ENCODE measurements around the gene MKX.

Gene MKX

GRCh38 chr10:27661514-27662286, 83.9 kb downstream of the MKX start:
- Histone ChIP-seq H3K9ac (ENCODE audit: low read depth, low read length) (no peak overlapping the region), H3K9me3 (ENCODE audit: insufficient read depth, low read depth, low read length) (no peaks in the 10 kb centered on the region), H3K36me3 (ENCODE audit: insufficient read depth, low read depth, low read length) (no peaks in the 10 kb centered on the region), H3K27ac (ENCODE audit: low read length) (no peak overlapping the region), H3K4me1 (ENCODE audit: insufficient read depth, low read length) (no peaks in the 10 kb centered on the region), H3K4me3 (ENCODE audit: low read length) (no peak overlapping the region), H3K27me3 (ENCODE audit: insufficient read depth, low read length) (no peaks in the 10 kb centered on the region)

- no peaks in the 10 kb centered on the region for H3K36me3 ChIP-seq (ENCODE audit: insufficient read depth, low read depth, low read length)
- H3K4me1 ChIP-seq (ENCODE audit: insufficient read depth, low read length) = no peaks in the 10 kb centered on the region
- no peak overlapping the region for H3K4me3 ChIP-seq (ENCODE audit: low read length)
- H3K27me3 ChIP-seq (ENCODE audit: insufficient read depth, low read length) = no peaks in the 10 kb centered on the region
- H3K9ac ChIP-seq (ENCODE audit: low read depth, low read length) = no peak overlapping the region
- H3K9me3 ChIP-seq (ENCODE audit: insufficient read depth, low read depth, low read length) = no peaks in the 10 kb centered on the region
- H3K27ac ChIP-seq (ENCODE audit: low read length) = no peak overlapping the region
Observed at GRCh38 chr10:27660711-27661110, 84.9 kb downstream of the MKX start.

DNA sequence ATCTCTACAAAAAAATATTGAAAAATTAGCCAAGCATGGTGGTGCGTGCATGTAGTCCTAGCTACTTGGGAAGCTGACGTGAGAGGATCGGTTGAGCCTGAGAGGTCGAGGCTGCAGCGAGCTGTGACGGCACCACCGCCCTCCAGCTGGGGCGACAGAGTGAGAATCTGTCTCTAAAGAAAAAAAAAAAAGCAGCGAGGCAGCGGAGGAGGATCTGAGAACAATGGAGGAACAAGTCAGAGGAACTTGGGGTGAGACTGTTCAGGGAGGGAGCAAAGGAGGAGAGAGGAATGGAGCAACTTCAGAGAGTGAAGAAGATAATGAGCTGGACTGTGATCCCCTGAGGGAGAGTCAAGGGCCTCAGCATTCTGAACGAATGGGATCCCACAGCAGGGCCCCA, 85.4 kb downstream of the MKX start:
- Histone ChIP-seq H3K36me3 (ENCODE audit: insufficient read depth, low read depth, low read length) (no peaks in the 10 kb centered on the region), H3K27me3 (ENCODE audit: insufficient read depth, low read length) (no peaks in the 10 kb centered on the region), H3K9ac (ENCODE audit: low read depth, low read length) (no peak overlapping the region), H3K27ac (ENCODE audit: low read length) (no peak overlapping the region), H3K9me3 (ENCODE audit: insufficient read depth, low read depth, low read length) (no peaks in the 10 kb centered on the region), H3K4me3 (ENCODE audit: low read length) (no peak overlapping the region), H3K4me1 (ENCODE audit: insufficient read depth, low read length) (no peaks in the 10 kb centered on the region)

- H3K36me3 ChIP-seq (ENCODE audit: insufficient read depth, low read depth, low read length) = no peaks in the 10 kb centered on the region
Observed at GRCh38 chr10:27659786-27660185, 85.8 kb downstream of the MKX start.

DNA sequence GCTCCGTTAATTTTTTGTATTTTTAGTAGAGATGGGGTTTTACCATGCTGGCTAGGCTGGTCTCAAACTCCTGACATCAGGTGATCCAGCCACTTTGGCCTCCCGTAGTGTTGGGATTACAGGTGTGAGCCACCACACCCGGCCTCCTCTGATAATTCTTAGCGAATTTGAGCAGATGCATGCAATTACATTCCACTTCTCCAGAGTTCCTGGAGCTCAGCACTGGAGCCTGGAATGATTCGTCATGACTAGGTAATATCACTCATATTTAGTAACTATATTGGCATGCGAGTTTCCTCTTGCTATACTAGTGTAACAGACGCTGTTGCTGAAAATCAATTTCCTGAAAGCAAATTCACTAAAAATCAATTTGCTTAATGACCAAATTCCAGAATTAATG, 86.8 kb downstream of the MKX start:
- Histone ChIP-seq H3K27ac (ENCODE audit: low read length) (no peak overlapping the region), H3K9ac (ENCODE audit: low read depth, low read length) (no peak overlapping the region), H3K27me3 (ENCODE audit: insufficient read depth, low read length) (no peaks in the 10 kb centered on the region), H3K4me1 (ENCODE audit: insufficient read depth, low read length) (no peaks in the 10 kb centered on the region), H3K4me3 (ENCODE audit: low read length) (no peak overlapping the region), H3K36me3 (ENCODE audit: insufficient read depth, low read depth, low read length) (no peaks in the 10 kb centered on the region), H3K9me3 (ENCODE audit: insufficient read depth, low read depth, low read length) (no peaks in the 10 kb centered on the region)

More at GRCh38 chr10:27659786-27660185, 85.8 kb downstream of the MKX start:
- no peak overlapping the region for H3K27ac ChIP-seq (ENCODE audit: low read length)
- H3K9ac ChIP-seq (ENCODE audit: low read depth, low read length) = no peak overlapping the region
- H3K4me1 ChIP-seq (ENCODE audit: insufficient read depth, low read length) = no peaks in the 10 kb centered on the region
- no peaks in the 10 kb centered on the region for H3K27me3 ChIP-seq (ENCODE audit: insufficient read depth, low read length)
- H3K4me3 ChIP-seq (ENCODE audit: low read length) = no peak overlapping the region
- no peaks in the 10 kb centered on the region for H3K9me3 ChIP-seq (ENCODE audit: insufficient read depth, low read depth, low read length)

DNA sequence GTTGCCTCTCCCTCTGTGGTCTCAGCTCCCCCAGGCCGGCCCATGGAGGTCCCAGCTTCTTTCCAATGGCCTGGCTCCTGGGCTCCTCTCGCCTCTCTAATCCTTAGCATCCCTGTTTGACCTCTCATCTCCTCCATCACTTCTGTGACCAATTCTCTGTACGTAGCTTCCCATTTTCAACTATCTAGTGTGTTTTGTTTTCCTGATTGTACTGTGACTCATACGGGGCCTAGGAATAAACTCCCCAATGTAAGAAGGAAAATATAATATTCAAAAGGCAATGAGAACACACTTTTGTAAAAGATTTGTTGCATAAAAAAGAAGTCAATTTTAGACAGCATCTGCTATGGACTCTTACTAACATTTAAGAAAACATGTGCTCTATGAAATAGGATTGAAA, 90.3 kb downstream of the MKX start:
- Histone ChIP-seq H3K9ac (ENCODE audit: low read depth, low read length) (no peak overlapping the region), H3K27me3 (ENCODE audit: insufficient read depth, low read length) (no peaks in the 10 kb centered on the region), H3K36me3 (ENCODE audit: insufficient read depth, low read depth, low read length) (no peaks in the 10 kb centered on the region), H3K4me1 (ENCODE audit: insufficient read depth, low read length) (no peaks in the 10 kb centered on the region), H3K4me3 (ENCODE audit: low read length) (no peak overlapping the region), H3K9me3 (ENCODE audit: insufficient read depth, low read depth, low read length) (no peaks in the 10 kb centered on the region), H3K27ac (ENCODE audit: low read length) (no peak overlapping the region)

DNA sequence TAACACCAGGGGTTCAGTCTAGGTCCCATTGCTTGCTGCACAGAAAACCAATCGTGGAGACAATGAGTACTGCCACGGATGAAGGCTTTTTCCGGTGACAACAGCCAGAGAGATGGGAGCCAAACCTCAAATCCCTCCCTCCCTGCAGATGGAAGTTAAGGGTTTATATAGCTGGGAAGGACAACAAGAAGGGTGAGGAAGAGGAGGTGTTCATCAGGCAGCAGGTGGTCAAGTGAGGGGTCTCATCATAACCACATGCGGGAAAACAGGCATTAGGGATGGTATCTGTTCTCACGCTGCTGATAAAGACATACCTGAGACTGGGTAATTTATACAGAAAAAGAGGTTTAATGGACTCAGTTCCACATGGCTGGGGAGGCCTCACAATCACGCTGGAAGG, 91.3 kb downstream of the MKX start:
- H3K4me3 ChIP-seq (ENCODE audit: low read length) = no peak overlapping the region
- no peaks in the 10 kb centered on the region for H3K36me3 ChIP-seq (ENCODE audit: insufficient read depth, low read depth, low read length)
- H3K27me3 ChIP-seq (ENCODE audit: insufficient read depth, low read length) = no peaks in the 10 kb centered on the region
- H3K27ac ChIP-seq (ENCODE audit: low read length) = no peak overlapping the region
- no peaks in the 10 kb centered on the region for H3K4me1 ChIP-seq (ENCODE audit: insufficient read depth, low read length)
- H3K9me3 ChIP-seq (ENCODE audit: insufficient read depth, low read depth, low read length) = no peaks in the 10 kb centered on the region
- H3K9ac ChIP-seq (ENCODE audit: low read depth, low read length) = no peak overlapping the region

- H3K36me3 ChIP-seq (ENCODE audit: insufficient read depth, low read depth, low read length) = no peaks in the 10 kb centered on the region
- no peak overlapping the region for H3K9ac ChIP-seq (ENCODE audit: low read depth, low read length)
- H3K4me1 ChIP-seq (ENCODE audit: insufficient read depth, low read length) = no peaks in the 10 kb centered on the region
- no peak overlapping the region for H3K4me3 ChIP-seq (ENCODE audit: low read length)
- H3K27ac ChIP-seq (ENCODE audit: low read length) = no peak overlapping the region
- H3K27me3 ChIP-seq (ENCODE audit: insufficient read depth, low read length) = no peaks in the 10 kb centered on the region
- H3K9me3 ChIP-seq (ENCODE audit: insufficient read depth, low read depth, low read length) = no peaks in the 10 kb centered on the region
Observed at GRCh38 chr10:27646604-27647175, 98.9 kb downstream of the MKX start.

GRCh38 chr10:27646194-27646593, 99.4 kb downstream of the MKX start:
- Histone ChIP-seq H3K9ac (ENCODE audit: low read depth, low read length) (no peak overlapping the region), H3K4me3 (ENCODE audit: low read length) (no peak overlapping the region), H3K27ac (ENCODE audit: low read length) (no peak overlapping the region)

GRCh38 chr10:27644307-27644939, 101.2 kb downstream of the MKX start:
- H3K4me3 ChIP-seq (ENCODE audit: low read length) = no peak overlapping the region
- no peaks in the 10 kb centered on the region for H3K27me3 ChIP-seq (ENCODE audit: insufficient read depth, low read length)
- no peaks in the 10 kb centered on the region for H3K36me3 ChIP-seq (ENCODE audit: insufficient read depth, low read depth, low read length)
- no peak overlapping the region for H3K27ac ChIP-seq (ENCODE audit: low read length)
- no peak overlapping the region for H3K9ac ChIP-seq (ENCODE audit: low read depth, low read length)
- no peaks in the 10 kb centered on the region for H3K9me3 ChIP-seq (ENCODE audit: insufficient read depth, low read depth, low read length)
- no peaks in the 10 kb centered on the region for H3K4me1 ChIP-seq (ENCODE audit: insufficient read depth, low read length)

More at GRCh38 chr10:27646194-27646593, 99.4 kb downstream of the MKX start:
- Histone ChIP-seq H3K4me1 (ENCODE audit: insufficient read depth, low read length) (no peaks in the 10 kb centered on the region), H3K9me3 (ENCODE audit: insufficient read depth, low read depth, low read length) (no peaks in the 10 kb centered on the region), H3K27me3 (ENCODE audit: insufficient read depth, low read length) (no peaks in the 10 kb centered on the region), H3K36me3 (ENCODE audit: insufficient read depth, low read depth, low read length) (no peaks in the 10 kb centered on the region)

DNA sequence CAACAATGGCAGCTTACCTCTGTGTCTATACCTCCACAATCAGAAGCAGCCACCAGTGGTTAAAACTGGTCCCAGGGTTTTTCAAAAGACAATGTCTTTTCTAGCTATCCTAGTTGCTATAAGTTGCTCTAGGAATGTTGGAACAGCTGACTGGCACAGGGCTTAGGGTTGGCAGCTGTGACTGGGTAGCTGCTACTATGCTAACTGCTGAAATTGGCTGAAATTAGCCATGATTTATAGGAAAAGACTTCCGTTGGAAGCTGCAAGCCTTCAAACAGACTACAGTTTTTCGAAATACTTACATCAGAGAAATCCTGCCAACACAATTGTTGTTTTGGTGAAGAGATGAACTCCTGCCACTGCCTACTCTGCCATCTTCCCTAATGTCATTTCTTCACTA, 102.3 kb downstream of the MKX start:
- Histone ChIP-seq H3K27ac (ENCODE audit: low read length) (no peak overlapping the region), H3K4me3 (ENCODE audit: low read length) (no peak overlapping the region), H3K9me3 (ENCODE audit: insufficient read depth, low read depth, low read length) (no peaks in the 10 kb centered on the region), H3K9ac (ENCODE audit: low read depth, low read length) (no peak overlapping the region), H3K36me3 (ENCODE audit: insufficient read depth, low read depth, low read length) (no peaks in the 10 kb centered on the region), H3K4me1 (ENCODE audit: insufficient read depth, low read length) (no peaks in the 10 kb centered on the region), H3K27me3 (ENCODE audit: insufficient read depth, low read length) (no peaks in the 10 kb centered on the region)

GRCh38 chr10:27642023-27642589, 103.5 kb downstream of the MKX start:
- H3K4me3 ChIP-seq (ENCODE audit: low read length) = no peak overlapping the region
- no peaks in the 10 kb centered on the region for H3K36me3 ChIP-seq (ENCODE audit: insufficient read depth, low read depth, low read length)
- no peak overlapping the region for H3K9ac ChIP-seq (ENCODE audit: low read depth, low read length)
- H3K9me3 ChIP-seq (ENCODE audit: insufficient read depth, low read depth, low read length) = no peaks in the 10 kb centered on the region
- H3K4me1 ChIP-seq (ENCODE audit: insufficient read depth, low read length) = no peaks in the 10 kb centered on the region; the same call in 1 of the 2 replicates
- H3K27ac ChIP-seq (ENCODE audit: low read length) = no peak overlapping the region
- no peaks in the 10 kb centered on the region for H3K27me3 ChIP-seq (ENCODE audit: insufficient read depth, low read length)

All from iPS-20b (cell line).